SIG-M5 treated with dmso at 0.1 percent for 504 hours (cell line): ENCODE data around the gene VSTM2L.
"Not testable (repeated sequence)": the region's sequence is repeated elsewhere in the genome, so short reads cannot be mapped to it uniquely, and the experiment has no call there.

ENCODE experiments used
- DNase-seq: peaks from one replicate; lab custom pipeline; 2025; ENCODE audit not compliant: unreplicated experiment; lab: John Stamatoyannopoulos, UW

Gene VSTM2L, protein sequence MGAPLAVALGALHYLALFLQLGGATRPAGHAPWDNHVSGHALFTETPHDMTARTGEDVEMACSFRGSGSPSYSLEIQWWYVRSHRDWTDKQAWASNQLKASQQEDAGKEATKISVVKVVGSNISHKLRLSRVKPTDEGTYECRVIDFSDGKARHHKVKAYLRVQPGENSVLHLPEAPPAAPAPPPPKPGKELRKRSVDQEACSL

DNA sequence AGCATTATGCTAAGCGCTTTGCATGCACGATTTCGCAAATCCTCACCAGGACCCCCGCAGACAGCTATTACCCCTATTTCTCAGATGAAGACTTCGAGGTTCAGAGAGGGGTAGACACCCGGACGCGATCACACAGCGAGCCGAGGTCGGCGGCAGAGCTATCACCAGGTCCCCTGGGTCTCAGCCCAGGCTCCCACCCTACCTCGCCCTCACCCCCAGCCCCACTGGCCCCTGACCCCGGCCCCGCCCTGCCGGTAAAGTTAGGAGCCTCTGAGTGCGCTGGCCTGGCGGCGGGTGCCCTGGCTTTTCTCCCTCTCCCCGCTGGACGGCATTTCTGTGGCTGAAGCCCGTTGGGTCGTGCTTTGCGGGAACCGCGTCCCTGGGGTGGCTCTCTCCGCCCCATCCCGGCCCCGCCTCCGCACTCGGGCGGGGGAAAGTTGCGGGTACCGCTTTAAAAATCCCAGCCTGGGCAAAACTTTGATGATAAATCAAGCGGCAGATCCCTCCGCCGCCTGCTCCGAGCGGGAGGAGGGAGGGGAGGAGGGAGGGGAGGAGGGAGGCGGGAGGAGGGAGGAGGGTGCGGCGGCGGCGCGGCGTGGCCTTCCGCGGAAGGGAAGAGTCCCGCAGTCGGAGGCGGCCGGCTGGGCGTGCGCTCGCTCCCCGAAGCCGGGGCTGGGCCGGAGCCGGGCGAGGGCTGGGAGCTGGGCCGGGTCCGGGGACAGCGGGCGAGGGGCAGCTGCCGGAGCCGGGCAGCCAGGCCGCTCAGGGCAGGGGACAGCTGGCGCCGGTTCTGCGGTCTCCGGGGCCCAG, at the start of gene VSTM2L:
VSTM2L (plus strand) TSS at position 624 of the 810 bp plus-strand sequence. CDS start 224 bp downstream, outside the sequence.
- no peak for DNase-seq

DNA sequence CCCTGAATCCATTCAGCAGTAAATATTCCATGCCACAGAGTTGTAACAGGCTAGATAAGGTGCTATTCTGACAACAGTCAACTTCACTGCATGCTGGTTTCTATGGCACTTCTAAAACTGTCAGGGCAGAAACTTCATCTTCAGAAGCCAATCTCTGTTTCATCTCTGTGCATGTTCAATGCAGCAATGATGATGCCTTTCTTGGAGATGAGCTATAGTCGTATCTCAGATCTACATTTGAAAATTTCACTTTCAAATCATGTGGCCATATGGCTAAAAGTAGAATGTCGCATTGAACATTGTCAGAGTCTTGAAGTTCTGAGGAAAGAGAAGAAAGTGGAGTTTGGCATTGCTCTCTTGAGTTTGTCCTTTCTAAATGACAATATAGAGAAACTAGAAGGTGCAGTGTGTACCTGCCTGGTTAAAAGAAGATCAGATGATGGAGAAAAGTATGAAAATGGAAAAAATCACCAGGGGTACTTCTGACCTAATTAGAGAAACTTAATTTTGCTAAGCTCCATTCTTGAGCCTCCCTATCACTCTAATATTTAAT, 49.0 kb upstream of the VSTM2L start:
- DNase-seq = no peak

DNA sequence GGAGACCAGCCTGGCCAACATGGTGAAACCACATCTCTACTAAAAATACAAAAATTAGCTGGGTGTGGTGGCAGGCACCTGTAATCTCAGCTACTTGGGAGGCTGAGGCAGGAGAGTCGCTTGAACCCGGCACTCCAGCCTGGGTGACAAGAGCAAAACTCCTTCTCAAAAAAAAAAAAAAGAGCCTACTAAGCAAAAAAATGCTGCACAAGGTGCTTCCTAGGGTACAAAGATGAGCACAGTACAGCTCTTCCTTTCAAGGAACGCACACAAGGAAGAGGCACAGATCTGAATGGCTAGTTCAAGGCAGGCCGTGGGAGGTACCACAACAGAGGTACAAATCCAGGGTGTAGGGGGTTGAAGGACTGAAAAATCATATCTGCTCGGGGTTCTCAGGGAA, 46.9 kb upstream of the VSTM2L start:
- DNase-seq = not testable (repeated sequence)

DNA sequence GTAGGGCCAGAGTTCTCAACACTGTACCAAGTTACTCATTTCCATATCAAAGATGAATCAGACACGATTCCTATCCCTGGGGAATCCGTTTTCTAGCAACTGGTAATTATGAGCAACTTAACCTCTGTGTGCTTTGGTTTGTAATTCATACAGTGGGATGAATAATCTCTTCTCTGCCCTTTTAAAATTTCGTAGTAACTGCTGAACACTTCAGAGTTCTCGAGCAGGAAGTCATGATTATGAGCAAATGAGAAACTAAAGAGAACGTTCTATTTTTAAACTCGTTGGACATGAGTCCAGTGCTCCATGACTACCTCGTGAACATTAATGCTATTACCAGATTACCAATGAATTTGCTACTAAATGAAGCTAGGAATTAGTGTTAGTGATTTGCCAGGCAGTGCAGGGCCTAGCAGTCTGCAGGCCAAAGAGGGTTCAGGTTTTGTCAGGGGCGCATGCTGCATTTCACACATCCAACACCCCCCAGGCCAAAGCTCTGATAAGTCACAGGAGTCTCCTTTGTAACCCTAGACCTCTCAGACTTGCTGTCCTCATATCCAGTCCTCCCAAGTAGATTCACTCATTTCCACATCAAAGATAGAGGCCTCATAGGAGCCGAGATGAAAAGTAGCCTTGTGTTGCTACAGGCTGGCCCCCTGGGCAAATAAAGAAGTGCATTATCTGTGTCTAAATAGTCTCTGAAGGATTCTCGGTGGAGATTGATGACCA, 45.8 kb upstream of the VSTM2L start:
- DNase-seq = no peak

DNA sequence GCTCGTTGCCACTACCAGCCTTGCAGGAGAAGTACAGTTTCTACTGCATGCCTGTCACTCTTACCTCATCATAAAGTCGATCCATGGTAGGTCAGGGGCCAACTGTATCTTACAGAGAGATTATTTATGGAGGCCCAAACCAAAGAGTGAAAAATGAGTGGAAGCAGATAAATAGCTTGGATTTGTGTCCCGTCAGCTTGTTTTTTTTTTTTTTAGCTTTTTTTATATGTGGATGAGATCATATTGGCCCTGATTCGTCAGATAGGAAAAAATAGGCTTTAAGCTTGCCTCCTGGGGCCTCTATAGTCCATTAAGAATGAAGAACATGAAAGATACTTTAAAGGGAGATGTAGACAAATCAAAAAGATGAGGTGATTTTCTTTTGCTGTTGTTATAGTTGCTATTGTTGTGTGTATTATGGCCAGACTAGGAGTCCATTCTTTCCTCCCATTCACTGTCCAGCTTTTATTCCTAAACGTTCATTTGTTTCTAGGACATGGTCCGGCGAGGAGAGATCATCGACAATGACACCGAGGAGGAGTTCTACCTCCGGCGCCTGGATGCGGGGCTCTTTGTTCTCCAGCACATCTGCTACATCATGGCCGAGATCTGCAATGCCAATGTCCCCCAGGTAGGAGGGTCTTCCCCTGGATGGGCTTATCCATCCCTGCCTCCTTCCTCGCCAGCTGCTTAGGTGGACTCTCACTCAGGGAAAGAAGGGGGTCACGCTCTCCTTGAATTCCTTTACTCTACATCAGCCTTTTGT, 43.3 kb upstream of the VSTM2L start:
- DNase-seq = no peak

DNA sequence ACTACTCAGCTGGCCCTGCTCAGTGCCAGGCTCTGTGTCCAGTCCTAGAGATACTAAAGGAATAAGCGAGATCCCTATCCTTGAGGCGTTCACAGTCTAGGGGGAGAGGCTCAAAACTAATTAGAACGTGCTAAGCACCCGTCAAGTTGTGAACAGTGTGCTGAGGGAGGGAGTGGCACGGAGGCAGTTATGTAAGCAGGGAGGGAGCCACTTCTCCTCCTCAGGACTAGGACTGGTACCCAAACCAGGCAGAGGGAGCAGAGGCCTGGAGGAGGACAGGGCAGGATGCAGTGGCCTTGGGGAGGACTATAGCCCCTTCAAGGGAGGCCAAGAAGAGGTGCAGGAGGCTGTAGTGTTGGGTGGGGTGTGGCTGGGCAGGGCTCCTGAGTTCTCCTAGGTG, 39.6 kb upstream of the VSTM2L start:
- no peak for DNase-seq

DNA sequence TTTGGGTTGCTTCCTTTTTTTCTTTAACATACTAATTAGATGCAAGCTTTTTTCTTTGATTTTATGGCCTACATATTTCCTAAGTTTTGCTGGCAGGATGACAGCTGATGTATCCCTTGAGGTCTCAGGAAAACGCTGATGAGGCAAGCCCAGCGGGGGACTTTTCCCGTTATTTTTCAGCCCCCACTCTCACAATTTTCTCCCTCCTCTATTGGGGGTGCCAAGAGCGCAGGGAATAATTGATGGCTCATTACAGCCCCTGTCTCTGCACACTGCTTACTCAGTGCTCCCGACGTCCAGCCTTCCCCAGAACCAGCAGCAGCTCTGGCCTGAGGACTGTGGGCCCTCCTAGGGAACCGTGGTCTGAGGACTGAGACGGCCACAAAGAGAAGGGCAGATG, 38.6 kb upstream of the VSTM2L start:
- DNase-seq = no peak

DNA sequence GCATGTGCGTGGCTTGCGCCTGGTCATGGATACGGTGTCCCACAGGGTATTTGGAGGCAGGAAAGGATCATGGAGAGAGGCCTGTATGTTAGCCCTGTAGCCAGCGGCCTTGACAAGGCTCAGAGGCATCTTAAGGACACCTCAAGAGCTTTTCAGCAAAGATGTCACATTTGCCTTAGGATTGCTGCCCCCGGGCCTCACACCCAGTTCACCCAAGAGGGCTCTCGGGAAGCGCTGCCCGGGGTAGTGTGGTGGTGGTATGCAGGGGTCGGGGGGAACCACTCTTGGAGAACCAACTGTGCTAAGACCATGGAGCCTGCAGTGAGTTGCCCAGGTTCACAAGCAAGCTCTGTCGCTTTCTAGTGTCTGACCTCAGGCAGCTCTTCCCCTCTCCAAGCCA, 36.9 kb upstream of the VSTM2L start:
- DNase-seq = no peak

DNA sequence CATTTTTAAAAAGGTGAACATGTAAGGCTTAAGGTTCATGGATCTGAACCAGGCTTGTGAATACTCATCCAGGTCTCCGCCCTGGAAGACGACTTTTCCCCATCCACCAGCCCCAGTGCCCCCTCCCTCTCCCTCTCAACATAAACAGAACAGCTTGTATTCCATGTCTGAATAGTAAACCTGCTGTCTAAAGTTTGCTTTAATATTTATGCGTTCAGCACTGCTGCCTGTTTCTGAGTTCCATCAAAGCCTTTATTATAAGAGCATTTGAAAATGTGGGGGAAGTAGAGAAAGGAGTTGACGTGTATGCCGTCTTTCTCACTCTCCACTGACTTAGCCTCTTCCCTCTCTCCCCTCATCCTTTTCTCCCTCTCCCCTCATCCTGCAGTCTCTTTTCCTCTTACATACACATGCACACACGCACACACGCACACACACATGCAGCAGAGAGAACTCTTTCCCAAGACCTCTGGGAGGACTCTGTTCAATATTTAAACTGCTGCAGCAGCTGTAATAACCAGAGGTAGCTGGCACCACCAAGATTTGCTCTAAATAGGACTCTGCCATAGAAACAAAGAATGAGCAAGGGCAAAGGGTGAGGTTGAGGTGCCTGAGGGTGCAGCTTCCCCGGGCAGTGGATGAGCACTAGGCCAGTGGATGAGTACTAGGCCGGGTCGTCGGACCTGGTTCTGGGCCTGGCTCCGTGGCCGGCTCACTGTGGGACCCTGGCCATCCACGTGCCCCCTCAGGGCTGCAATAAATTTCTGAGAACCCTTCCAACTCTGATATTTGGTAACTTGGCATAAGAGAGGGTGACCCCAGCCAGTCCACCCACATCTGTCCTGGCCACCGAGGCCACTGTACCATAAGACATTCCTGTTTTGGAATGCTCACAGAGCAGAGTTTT, 35.4 kb upstream of the VSTM2L start:
- DNase-seq = no peak

DNA sequence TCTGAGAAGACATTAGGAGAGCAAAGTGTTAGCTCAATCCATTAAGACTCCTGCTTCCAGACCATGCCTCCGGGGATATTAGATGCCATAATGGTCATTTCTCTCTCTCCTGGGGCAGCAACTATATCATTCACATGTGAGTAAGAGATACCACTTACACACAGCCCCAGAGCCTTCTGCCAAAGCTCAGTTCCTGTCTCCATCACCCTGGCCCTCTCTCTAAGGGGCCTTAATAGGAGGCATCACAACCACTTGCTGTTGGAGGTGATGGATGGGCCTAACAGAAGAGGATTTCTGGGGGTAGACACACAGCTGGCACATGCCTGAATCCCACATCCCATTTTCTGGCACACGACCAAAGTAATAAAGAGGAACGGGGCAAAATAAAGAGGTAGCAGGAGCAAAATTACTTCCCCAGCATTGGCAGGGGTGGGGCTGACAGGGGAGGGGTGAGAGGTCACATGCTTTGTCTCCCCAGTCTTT, 34.0 kb upstream of the VSTM2L start:
- no peak for DNase-seq

DNA sequence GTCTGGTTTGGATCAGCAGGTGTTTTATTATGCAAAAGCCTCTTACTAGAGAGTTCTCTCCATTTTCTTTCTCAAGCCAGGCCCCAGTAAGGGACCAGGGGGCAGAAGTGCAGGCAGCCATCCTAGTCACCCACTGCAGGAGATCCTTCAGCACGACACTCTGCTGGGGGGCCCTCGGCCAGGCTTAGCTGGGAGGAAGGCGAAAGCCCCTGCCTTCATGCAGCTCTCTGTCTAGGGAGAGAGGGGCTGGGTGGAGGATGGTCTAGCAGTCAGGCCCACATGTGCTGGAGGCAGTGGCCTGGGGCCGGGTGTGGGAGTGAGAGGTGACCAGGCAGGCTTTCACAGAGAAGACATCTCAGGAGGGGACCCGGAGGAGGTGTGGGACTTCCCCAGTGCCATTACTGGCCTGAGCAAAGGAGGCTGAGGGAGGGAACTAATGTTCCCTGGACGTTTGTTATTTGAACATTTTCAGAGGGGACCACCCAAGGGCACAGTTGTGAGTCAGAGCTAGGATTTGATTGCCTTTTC, 33.5 kb upstream of the VSTM2L start:
- DNase-seq = no peak

DNA sequence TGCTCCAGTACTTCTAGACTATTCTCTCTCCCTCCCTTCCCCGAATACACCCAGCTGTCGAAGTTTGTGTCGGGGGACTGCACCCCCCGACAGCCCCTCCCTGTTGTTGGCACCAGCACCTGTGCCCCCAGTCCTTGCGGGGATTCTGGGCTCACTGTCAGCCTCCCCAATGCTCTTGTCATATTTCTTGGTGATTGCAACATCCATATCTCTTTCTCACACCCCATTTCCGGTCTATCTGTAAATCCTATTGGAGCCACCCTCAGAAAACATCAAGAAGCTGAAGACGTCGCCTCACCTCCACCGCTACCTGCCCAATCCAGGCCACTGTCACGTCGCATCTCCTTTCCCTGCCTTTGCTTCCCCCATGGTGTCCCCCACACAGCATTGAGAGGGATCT, 32.6 kb upstream of the VSTM2L start:
- no peak for DNase-seq

DNA sequence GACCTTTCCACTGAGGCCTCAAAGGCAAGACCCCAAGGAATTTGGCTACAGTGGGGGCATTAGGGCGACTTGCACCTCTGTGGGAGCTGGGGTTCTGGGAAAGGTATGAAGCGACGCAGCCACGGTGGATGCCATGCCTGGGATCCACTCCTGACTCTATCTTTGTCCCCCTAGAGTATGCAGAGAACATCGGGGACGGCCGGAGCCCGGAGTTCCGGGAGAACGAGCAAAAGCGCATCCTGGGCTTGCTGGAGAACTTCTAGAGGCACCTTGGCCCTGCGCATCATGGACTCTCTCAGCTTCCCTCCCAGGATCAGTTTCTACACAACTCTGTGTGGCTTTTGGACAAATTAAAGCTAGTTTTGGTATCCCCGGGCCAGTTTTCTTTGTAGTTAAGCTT, 31.2 kb upstream of the VSTM2L start:
- DNase-seq = no peak

DNA sequence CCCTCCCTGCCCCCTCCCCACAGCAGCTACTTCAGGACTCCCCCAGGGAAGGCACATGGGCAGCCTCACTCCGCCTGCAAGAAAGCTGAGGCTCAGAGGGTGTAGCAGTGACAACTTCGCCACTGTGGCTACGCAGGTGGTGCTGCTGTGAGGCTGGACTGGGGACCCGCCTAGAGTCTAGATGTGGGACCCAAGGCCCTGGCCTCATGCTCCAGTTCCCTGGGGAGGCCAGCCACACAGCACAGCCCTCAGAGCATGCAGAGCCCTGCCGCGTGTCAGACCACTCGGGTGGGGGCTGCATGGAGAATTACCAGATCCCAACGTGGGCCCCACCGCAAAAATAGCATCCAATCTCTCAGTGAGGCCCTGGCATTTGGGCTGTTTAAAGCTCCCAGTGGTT, 30.8 kb upstream of the VSTM2L start:
- DNase-seq = no peak

DNA sequence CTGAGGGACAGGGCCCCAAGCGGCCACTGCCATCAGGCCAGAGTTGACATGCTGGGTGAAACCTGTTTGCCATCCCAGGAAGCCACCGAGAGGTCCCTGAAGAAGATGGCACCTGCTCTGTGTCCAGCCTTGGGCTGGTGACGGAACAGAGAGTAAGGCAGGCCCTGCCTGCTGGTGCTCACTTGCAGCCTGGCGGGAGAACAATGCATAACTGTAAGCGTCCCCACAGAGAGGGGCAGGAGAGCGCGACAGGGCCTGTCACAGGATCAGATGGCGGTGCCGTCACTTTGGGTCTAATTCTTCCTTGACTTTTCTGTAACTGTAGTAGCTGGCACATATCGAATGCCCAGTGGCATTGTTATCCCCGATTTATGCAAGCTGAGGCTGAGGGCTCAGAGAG, 29.0 kb upstream of the VSTM2L start:
- no peak for DNase-seq

DNA sequence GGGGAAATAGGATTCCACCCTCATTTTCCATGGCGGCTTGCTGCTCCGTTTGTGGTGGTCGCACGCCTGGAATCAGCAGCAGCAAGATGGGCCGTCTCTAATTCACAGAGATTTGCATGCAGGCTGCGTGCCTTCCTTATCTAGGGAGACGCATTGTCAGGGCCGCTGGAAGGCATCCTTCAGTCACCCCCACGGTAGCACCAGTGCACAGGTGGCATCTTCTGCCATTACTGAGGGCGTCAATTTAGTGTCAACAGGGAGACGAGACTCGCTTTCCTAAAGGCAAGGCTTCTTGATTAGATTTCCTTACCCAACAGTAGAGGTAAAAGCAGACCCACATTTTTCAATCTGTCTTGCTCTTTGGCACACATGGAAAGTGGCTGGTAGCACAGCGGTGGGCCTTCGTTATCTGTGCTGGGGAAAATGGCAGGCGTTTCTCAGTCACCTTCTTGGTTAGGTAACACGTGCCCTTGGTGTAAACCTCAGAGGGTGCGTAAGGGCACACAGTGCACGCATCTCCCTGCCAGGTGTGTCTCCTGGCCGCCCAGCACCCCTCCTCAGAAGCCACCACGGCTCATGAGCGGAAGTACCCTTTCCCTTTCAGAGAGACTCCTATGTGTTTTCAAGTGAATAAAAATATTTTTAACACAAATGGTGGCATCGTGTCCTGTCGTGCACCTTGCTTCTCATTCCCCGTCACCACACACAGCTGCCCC, 27.3 kb upstream of the VSTM2L start:
- DNase-seq = no peak

DNA sequence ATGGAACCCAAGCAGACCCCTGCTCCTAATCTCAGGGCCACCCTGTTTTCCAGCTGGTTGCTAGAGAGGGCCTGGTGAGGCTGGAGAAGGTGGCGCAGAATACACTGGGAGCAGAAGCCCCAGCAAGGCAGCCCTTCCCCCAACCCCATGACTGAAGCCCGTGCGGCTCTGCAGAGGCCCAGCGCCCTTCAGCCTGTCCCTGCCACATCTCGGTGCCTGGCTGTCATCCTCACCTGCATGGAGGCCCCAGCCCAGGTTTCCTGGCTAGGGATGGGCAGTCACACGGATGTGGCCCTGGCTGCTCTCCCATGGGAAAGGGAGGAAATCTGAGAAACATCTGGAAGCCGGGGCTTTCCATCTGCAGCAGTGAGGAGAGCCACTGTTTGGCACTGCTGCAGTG, 26.1 kb upstream of the VSTM2L start:
- no peak for DNase-seq

DNA sequence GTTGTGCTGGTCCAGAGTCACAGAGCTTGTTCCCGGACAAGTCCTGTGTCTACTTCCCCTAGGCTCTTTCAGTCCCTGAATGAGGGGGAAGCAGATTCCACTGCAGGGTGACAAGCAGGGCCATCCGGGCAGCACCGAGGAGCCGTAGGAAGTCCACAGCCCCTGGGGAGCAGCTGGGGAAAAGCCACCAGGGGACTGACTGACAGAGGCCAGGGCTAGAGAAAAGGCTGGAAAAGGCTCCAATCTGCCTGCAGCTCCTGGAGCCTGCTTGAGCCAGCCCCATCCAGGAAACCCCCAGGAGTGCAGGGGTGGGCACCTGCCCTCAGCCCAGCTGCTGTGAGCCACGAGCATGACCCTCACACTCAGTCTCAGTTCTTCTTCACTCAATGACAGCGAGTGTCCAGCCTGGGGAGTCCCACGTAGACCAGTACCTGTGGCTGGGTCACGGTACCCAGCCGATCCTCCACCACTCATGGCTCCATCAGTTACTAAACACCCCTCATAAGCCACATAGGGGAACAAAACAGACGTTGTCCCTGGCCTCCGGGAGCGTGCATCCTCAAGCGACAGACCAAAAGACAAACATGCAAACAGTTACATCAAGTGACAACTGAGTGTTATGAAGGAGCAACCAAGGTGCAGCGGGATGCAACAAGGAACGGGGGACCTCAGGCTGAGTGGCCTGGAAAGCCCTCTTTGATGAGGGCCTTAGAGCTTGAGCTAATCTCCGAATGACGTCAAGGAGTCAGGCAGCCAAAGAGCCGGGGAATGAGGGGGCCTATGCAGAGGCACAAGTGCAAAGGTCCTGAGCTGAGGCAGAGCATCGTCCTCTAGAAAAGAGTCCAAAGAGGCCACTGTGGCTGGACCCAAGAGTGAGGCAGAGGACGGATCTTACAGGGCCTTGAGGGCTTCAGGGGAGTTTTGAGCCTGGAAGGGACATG, 24.8 kb upstream of the VSTM2L start:
- DNase-seq = no peak
